NCI-H345 treated with DMSO at 0.1 percent for 48 hours (cell line): Measurements from ENCODE around the gene LMAN1.

Experiments used
- DNase-seq: peaks from one replicate; lab custom pipeline; 2025; ENCODE audit not compliant: unreplicated experiment; lab: John Stamatoyannopoulos, UW

The LMAN1 gene

GRCh38 chr18:59306640-59307039 lies 52.4 kb downstream of the LMAN1 start:
- no peak for DNase-seq

- DNase-seq, result no peak
These were observed 53.8 kb downstream of the LMAN1 start for GRCh38 chr18:59305295-59305694.

- peak; percentile 5 for DNase-seq
These were observed 55.3 kb downstream of the LMAN1 start for GRCh38 chr18:59303656-59304195.

- no peak for DNase-seq
These were observed 56.1 kb downstream of the LMAN1 start for GRCh38 chr18:59303006-59303405.

GRCh38 chr18:59301929-59302328 lies 57.1 kb downstream of the LMAN1 start:
- no peak for DNase-seq

- DNase-seq, result no peak
These were observed 58.3 kb downstream of the LMAN1 start for GRCh38 chr18:59300676-59301285.

GRCh38 chr18:59298871-59299270 lies 60.2 kb downstream of the LMAN1 start:
- DNase-seq, result no peak

- no peak for DNase-seq
These were observed 65.7 kb downstream of the LMAN1 start for GRCh38 chr18:59293317-59293716.

GRCh38 chr18:59286341-59286740 lies 72.7 kb downstream of the LMAN1 start:
- DNase-seq, result no peak

- no peak for DNase-seq
These were observed 76.7 kb downstream of the LMAN1 start for GRCh38 chr18:59282341-59282740.

- DNase-seq, result no peak
These were observed 79.3 kb downstream of the LMAN1 start for GRCh38 chr18:59279722-59280121.

GRCh38 chr18:59279193-59279592 lies 79.9 kb downstream of the LMAN1 start:
- DNase-seq, result no peak

- no peak for DNase-seq
These were observed 80.3 kb downstream of the LMAN1 start for GRCh38 chr18:59278793-59279192.
